ENCODE data around the gene BAZ1B. TPM values are rescaled to one million over a fixed set of nuclear protein-coding genes. Genes with fewer than 3 reads are reported as not detected.

Gene BAZ1B
- total RNA-seq, 1 experiment from 2014 or later, result 66.3 TPM

DNA sequence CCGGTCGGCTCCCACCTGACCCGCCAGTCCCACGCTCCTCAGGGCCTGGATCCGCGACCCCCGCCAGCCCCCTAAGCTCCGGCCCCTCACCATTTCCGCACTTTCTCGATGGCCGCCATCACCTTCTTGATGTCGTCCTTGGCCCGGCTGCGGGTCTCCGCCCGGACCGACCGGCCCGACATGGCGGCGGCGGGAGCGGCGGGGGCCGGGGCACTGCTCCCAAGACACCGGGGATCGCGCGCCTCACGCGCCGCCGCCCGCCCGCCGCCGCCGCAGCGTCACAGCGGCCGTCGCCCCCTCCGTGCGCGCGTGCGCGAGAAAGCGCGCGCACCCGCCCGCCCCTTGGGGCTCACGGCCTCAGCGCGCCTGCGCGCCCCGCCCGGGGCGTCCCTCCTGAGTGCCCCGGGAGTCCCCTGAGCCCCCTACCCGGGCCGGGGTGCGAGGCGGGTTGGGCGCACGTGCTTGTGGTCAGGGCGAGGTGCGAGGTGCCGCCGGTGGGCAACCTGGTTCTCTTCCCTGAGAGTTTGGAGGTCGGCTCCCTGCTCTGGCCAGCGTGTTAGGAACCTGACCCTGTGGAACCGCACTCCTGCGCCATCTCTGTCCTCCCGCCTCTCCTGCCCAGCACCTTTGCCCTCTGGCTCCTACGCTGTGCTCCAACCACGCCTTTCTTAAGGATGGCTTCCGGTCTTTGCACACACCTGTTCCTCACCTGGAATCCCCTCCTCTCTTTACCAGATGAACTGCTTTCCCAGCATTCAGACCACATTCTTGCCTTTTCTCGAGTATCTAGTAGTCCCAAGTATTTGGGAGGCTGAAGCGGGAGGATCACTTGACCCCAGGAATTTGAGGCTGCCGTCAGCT lies 35.5 kb upstream of the BAZ1B start, which contains the start of gene BCL7B (continued):
- TF ChIP-seq RELA (CRISPR knock-in tag; IDR thresholded peaks at IDR 0.05; ENCODE audit: borderline replicate concordance) (no peak), NR2C2 (CRISPR knock-in tag; IDR thresholded peaks at IDR 0.05) (peak; percentile 88), ZNF317 (CRISPR knock-in tag; IDR thresholded peaks at IDR 0.05; ENCODE audit: borderline replicate concordance, low read depth) (peak; percentile 67; the same call in 1 of the 2 replicates), ZNF423 (CRISPR knock-in tag; IDR thresholded peaks at IDR 0.05) (peak; percentile 84), HMGA2 (CRISPR knock-in tag; IDR thresholded peaks at IDR 0.05) (no peak), TP53 (CRISPR knock-in tag; IDR thresholded peaks at IDR 0.05) (no peak; the same call in 1 of the 2 replicates), E2F1 (CRISPR knock-in tag; IDR thresholded peaks at IDR 0.05) (peak; percentile 96), TEAD1 (CRISPR knock-in tag; IDR thresholded peaks at IDR 0.05) (peak; percentile 98), STAT6 (CRISPR knock-in tag; conservative IDR thresholded peaks at IDR 0.05; ENCODE audit: low read depth) (no peak), NFATC4 (CRISPR knock-in tag; IDR thresholded peaks at IDR 0.05) (no peak), E2F5 (CRISPR knock-in tag; IDR thresholded peaks at IDR 0.05) (peak; percentile 86; the same call in 1 of the 2 replicates), ZBTB21 (CRISPR knock-in tag; IDR thresholded peaks at IDR 0.05; ENCODE audit: borderline replicate concordance) (no peak), AR (CRISPR knock-in tag; IDR thresholded peaks at IDR 0.05) (no peak), KAT7 (CRISPR knock-in tag; IDR thresholded peaks at IDR 0.05; ENCODE audit: borderline replicate concordance) (no peak), ZNF121 (CRISPR knock-in tag; IDR thresholded peaks at IDR 0.05) (peak; percentile 38), ZNF425 (CRISPR knock-in tag; conservative IDR thresholded peaks at IDR 0.05) (no peak), SMAD3 (CRISPR knock-in tag; IDR thresholded peaks at IDR 0.05; ENCODE audit: borderline replicate concordance) (peak; percentile 91), PREB (CRISPR knock-in tag; IDR thresholded peaks at IDR 0.05; ENCODE audit: borderline replicate concordance) (peak; percentile 82; the same call in 1 of the 2 replicates)
- TF ChIP-seq, protein P1, sequence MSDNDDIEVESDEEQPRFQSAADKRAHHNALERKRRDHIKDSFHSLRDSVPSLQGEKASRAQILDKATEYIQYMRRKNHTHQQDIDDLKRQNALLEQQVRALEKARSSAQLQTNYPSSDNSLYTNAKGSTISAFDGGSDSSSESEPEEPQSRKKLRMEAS (CRISPR knock-in tag; IDR thresholded peaks at IDR 0.05), result peak; percentile 100
- TF ChIP-seq, protein P2, sequence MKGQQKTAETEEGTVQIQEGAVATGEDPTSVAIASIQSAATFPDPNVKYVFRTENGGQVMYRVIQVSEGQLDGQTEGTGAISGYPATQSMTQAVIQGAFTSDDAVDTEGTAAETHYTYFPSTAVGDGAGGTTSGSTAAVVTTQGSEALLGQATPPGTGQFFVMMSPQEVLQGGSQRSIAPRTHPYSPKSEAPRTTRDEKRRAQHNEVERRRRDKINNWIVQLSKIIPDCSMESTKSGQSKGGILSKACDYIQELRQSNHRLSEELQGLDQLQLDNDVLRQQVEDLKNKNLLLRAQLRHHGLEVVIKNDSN (CRISPR knock-in tag; IDR thresholded peaks at IDR 0.05), result peak; percentile 77; the same call in 1 of the 2 replicates
- TF ChIP-seq, protein P3, sequence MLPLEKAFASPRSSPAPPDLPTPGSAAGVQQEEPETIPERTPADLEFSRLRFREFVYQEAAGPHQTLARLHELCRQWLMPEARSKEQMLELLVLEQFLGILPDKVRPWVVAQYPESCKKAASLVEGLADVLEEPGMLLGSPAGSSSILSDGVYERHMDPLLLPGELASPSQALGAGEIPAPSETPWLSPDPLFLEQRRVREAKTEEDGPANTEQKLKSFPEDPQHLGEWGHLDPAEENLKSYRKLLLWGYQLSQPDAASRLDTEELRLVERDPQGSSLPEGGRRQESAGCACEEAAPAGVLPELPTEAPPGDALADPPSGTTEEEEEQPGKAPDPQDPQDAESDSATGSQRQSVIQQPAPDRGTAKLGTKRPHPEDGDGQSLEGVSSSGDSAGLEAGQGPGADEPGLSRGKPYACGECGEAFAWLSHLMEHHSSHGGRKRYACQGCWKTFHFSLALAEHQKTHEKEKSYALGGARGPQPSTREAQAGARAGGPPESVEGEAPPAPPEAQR (CRISPR knock-in tag; IDR thresholded peaks at IDR 0.05), result no peak

All from WTC11 (cell line).